GM12891 (cell line): ENCODE results near the gene CCDC87.

ENCODE experiments used
- POLR2A ChIP-seq: IDR thresholded peaks from 2 replicates; pipeline ENCODE4 v1.6.1; 2011; ENCODE audit warnings: low read depth, low read length, control low read depth
- POLR2AphosphoS5 ChIP-seq: IDR thresholded peaks from 2 replicates; pipeline ENCODE4 v1.6.1; 2011; ENCODE audit warnings: low read depth, low read length, control low read depth
- SPI1 ChIP-seq: IDR thresholded peaks from 2 replicates; pipeline ENCODE4 v1.6.1; 2011; ENCODE audit warnings: low read depth, low read length, control low read depth

- TF ChIP-seq SPI1 (no peak), POLR2A (no peak), POLR2AphosphoS5 (no peak)
These were observed 31.6 kb upstream of the CCDC87 start for GRCh38 chr11:66624450-66624849.
